ENCODE results near the gene AQP7.
"Not testable (repeated sequence)": the region's sequence is repeated elsewhere in the genome, so short reads cannot be mapped to it uniquely, and the experiment has no call there.

The AQP7 gene

DNA sequence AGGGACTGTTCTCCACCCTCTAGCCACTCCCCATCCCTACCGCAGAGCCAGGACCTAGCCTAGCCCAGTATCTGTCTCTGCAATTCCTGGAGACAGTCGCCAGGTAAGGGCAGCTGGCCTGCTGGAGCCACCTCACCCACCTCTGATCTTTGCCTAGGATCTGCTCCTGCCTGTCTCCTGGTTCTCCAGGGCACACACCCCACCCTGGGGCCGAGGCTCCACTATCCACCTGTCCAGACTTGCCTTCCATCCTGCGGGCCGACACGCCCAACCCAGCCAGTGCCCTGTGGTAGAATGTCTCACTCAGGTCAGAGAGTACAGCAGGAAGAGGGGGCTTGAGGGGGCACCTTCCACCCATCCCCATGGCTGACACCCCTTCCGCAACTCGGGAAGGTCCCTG lies 15.7 kb upstream of the AQP7 start:
- no peaks in the 10 kb centered on the region for H3K27me3 ChIP-seq (ENCODE audit: control insufficient read depth in 1 of 2, insufficient read depth in 2 of 2, low read length in 2 of 2)
- H3K9me3 ChIP-seq (ENCODE audit: control insufficient read depth in 1 of 2, low read length in 2 of 2), result no peaks in the 10 kb centered on the region
- H3K36me3 ChIP-seq (ENCODE audit: control insufficient read depth in 1 of 2, insufficient read depth in 2 of 2, low read length in 2 of 2), result no peaks in the 10 kb centered on the region
- no peak overlapping the region for H3K27ac ChIP-seq (ENCODE audit: low read depth, low read length)
- H3K9ac ChIP-seq (ENCODE audit: low read depth in 1 of 2, low read length in 2 of 2), result no peak overlapping the region
- H3K4me3 ChIP-seq (ENCODE audit: low read depth in 1 of 2, low read length in 2 of 2), result no peak overlapping the region
- H3K4me1 ChIP-seq (ENCODE audit: control insufficient read depth in 1 of 2, insufficient read depth in 2 of 2, low read length in 2 of 2), result peaks cover 33 to 39% of the 10 kb centered on the region in 2 donors

- Histone ChIP-seq H3K9me3 (ENCODE audit: control insufficient read depth in 1 of 2, low read length in 2 of 2) (no peaks in the 10 kb centered on the region), H3K27ac (ENCODE audit: low read depth, low read length) (no peak overlapping the region), H3K27me3 (ENCODE audit: control insufficient read depth in 1 of 2, insufficient read depth in 2 of 2, low read length in 2 of 2) (no peaks in the 10 kb centered on the region), H3K36me3 (ENCODE audit: control insufficient read depth in 1 of 2, insufficient read depth in 2 of 2, low read length in 2 of 2) (no peaks in the 10 kb centered on the region), H3K4me1 (ENCODE audit: control insufficient read depth in 1 of 2, insufficient read depth in 2 of 2, low read length in 2 of 2) (peaks cover 33 to 39% of the 10 kb centered on the region in 2 donors), H3K9ac (ENCODE audit: low read depth in 1 of 2, low read length in 2 of 2) (no peak overlapping the region), H3K4me3 (ENCODE audit: low read depth in 1 of 2, low read length in 2 of 2) (no peak overlapping the region)
These were observed 14.6 kb upstream of the AQP7 start for GRCh38 chr9:33416996-33417395.

GRCh38 chr9:33415501-33416038 lies 13.2 kb upstream of the AQP7 start:
- peaks cover 33 to 39% of the 10 kb centered on the region in 2 donors for H3K4me1 ChIP-seq (ENCODE audit: control insufficient read depth in 1 of 2, insufficient read depth in 2 of 2, low read length in 2 of 2)
- no peak overlapping the region for H3K27ac ChIP-seq (ENCODE audit: low read depth, low read length)
- H3K9ac ChIP-seq (ENCODE audit: low read depth in 1 of 2, low read length in 2 of 2), result peak overlapping the region; percentile 1 to 49
- H3K27me3 ChIP-seq (ENCODE audit: control insufficient read depth in 1 of 2, insufficient read depth in 2 of 2, low read length in 2 of 2), result no peaks in the 10 kb centered on the region
- no peaks in the 10 kb centered on the region for H3K36me3 ChIP-seq (ENCODE audit: control insufficient read depth in 1 of 2, insufficient read depth in 2 of 2, low read length in 2 of 2)
- peak overlapping the region in 1 of 2 donors; percentile 23 for H3K4me3 ChIP-seq (ENCODE audit: low read depth in 1 of 2, low read length in 2 of 2)
- no peaks in the 10 kb centered on the region for H3K9me3 ChIP-seq (ENCODE audit: control insufficient read depth in 1 of 2, low read length in 2 of 2)

DNA sequence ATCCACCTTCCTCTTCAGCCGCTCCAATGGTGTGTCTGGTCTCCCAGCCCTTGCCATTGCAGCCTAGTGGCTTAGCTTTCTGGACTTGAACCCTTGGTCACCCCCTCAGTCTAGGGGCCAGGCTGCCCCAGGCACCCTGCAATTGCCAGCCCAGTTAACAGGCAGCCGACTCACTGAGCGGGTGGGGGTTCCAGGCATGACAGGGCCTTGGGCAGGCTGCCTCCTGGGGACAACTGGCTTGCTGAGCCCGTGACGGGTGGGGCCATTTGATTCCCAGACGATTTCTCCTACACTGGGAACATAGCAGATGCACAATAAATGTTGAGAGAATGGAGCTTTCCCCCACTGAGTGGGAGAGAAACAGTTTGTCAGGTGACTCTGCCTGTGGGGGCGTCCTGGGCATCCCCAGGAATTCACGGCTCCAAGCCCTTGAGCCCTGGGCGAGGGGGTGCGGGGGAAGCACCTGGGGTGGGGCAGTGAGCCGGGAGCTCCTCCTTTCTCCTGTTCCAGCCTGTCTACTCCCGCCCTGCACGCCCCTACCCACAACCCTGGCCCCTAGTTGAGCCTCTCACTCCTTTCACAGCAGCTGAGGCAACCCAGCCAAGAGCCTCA lies 12.6 kb upstream of the AQP7 start:
- Histone ChIP-seq H3K4me1 (ENCODE audit: control insufficient read depth in 1 of 2, insufficient read depth in 2 of 2, low read length in 2 of 2) (peaks cover 33 to 39% of the 10 kb centered on the region in 2 donors), H3K27me3 (ENCODE audit: control insufficient read depth in 1 of 2, insufficient read depth in 2 of 2, low read length in 2 of 2) (no peaks in the 10 kb centered on the region), H3K9me3 (ENCODE audit: control insufficient read depth in 1 of 2, low read length in 2 of 2) (no peaks in the 10 kb centered on the region), H3K4me3 (ENCODE audit: low read depth in 1 of 2, low read length in 2 of 2) (no peak overlapping the region), H3K9ac (ENCODE audit: low read depth in 1 of 2, low read length in 2 of 2) (no peak overlapping the region), H3K27ac (ENCODE audit: low read depth, low read length) (no peak overlapping the region), H3K36me3 (ENCODE audit: control insufficient read depth in 1 of 2, insufficient read depth in 2 of 2, low read length in 2 of 2) (no peaks in the 10 kb centered on the region)

GRCh38 chr9:33414268-33414667 lies 11.9 kb upstream of the AQP7 start:
- H3K4me1 ChIP-seq (ENCODE audit: control insufficient read depth in 1 of 2, insufficient read depth in 2 of 2, low read length in 2 of 2), result peaks cover 33 to 39% of the 10 kb centered on the region in 2 donors
- no peak overlapping the region for H3K9ac ChIP-seq (ENCODE audit: low read depth in 1 of 2, low read length in 2 of 2)
- H3K4me3 ChIP-seq (ENCODE audit: low read depth in 1 of 2, low read length in 2 of 2), result no peak overlapping the region
- H3K27ac ChIP-seq (ENCODE audit: low read depth, low read length), result no peak overlapping the region
- H3K36me3 ChIP-seq (ENCODE audit: control insufficient read depth in 1 of 2, insufficient read depth in 2 of 2, low read length in 2 of 2), result no peaks in the 10 kb centered on the region
- no peaks in the 10 kb centered on the region for H3K27me3 ChIP-seq (ENCODE audit: control insufficient read depth in 1 of 2, insufficient read depth in 2 of 2, low read length in 2 of 2)
- H3K9me3 ChIP-seq (ENCODE audit: control insufficient read depth in 1 of 2, low read length in 2 of 2), result no peaks in the 10 kb centered on the region

- no peaks in the 10 kb centered on the region for H3K27me3 ChIP-seq (ENCODE audit: control insufficient read depth in 1 of 2, insufficient read depth in 2 of 2, low read length in 2 of 2)
- no peak overlapping the region for H3K4me3 ChIP-seq (ENCODE audit: low read depth in 1 of 2, low read length in 2 of 2)
- no peaks in the 10 kb centered on the region for H3K9me3 ChIP-seq (ENCODE audit: control insufficient read depth in 1 of 2, low read length in 2 of 2)
- no peaks in the 10 kb centered on the region for H3K4me1 ChIP-seq (ENCODE audit: control insufficient read depth in 1 of 2, insufficient read depth in 2 of 2, low read length in 2 of 2)
- H3K27ac ChIP-seq (ENCODE audit: low read depth, low read length), result no peak overlapping the region
- H3K9ac ChIP-seq (ENCODE audit: low read depth in 1 of 2, low read length in 2 of 2), result no peak overlapping the region
- no peaks in the 10 kb centered on the region for H3K36me3 ChIP-seq (ENCODE audit: control insufficient read depth in 1 of 2, insufficient read depth in 2 of 2, low read length in 2 of 2)
These were observed 5.7 kb upstream of the AQP7 start for GRCh38 chr9:33408087-33408486.

DNA sequence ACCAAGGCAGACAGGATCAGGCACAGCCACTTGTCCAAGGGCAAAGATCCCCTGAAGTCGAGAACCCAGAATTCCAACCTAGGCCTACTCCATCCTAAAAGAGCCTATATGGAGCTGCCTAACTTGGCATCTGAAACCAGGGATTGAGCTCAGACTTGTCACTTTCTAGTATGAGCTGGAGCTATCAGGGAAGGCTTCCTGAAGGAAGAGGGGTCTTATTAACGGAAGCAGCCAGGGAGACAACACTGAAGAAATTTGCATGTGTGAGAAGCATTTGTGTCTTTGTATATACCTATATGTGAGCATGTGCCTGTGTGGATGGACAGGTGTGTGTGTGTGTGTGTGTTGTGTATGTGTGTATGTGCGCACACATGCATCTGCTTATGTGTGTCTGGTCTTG lies 4.7 kb upstream of the AQP7 start:
- no peaks in the 10 kb centered on the region for H3K4me1 ChIP-seq (ENCODE audit: control insufficient read depth in 1 of 2, insufficient read depth in 2 of 2, low read length in 2 of 2)
- no peak overlapping the region for H3K4me3 ChIP-seq (ENCODE audit: low read depth in 1 of 2, low read length in 2 of 2)
- no peak overlapping the region for H3K9ac ChIP-seq (ENCODE audit: low read depth in 1 of 2, low read length in 2 of 2)
- no peaks in the 10 kb centered on the region for H3K27me3 ChIP-seq (ENCODE audit: control insufficient read depth in 1 of 2, insufficient read depth in 2 of 2, low read length in 2 of 2)
- H3K36me3 ChIP-seq (ENCODE audit: control insufficient read depth in 1 of 2, insufficient read depth in 2 of 2, low read length in 2 of 2), result no peaks in the 10 kb centered on the region
- H3K27ac ChIP-seq (ENCODE audit: low read depth, low read length), result no peak overlapping the region
- H3K9me3 ChIP-seq (ENCODE audit: control insufficient read depth in 1 of 2, low read length in 2 of 2), result no peaks in the 10 kb centered on the region

DNA sequence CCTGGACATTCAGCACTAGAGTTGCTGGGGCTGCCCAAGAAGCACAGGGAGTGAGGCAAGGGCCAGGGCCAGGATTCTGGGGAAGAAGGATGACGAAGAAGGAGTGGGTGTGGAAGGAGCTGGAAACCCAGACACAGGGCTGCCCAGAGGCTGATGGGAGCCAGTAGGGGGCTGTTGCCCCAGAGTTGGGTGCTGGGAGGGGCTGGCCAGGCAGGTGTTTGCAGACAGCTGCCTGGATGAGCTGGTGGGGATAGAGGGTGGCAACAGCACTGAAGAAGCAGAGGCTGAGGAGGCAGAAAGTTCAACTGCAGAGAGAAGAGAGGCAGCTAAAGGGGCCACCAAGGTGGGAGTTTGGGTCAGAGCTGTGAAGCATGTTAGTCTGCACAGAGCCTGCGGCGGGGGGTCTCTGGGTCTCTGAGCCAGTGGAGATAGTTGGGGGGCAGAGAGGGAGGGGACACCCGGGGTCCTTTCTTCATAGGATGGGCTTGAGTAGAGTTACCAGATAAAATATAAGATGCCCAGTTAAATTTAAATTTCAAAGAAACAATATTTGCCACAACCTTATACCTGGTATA lies 2.5 kb upstream of the AQP7 start:
- Histone ChIP-seq H3K27me3 (ENCODE audit: control insufficient read depth in 1 of 2, insufficient read depth in 2 of 2, low read length in 2 of 2) (no peaks in the 10 kb centered on the region), H3K4me1 (ENCODE audit: control insufficient read depth in 1 of 2, insufficient read depth in 2 of 2, low read length in 2 of 2) (no peaks in the 10 kb centered on the region), H3K4me3 (ENCODE audit: low read depth in 1 of 2, low read length in 2 of 2) (no peak overlapping the region), H3K9ac (ENCODE audit: low read depth in 1 of 2, low read length in 2 of 2) (no peak overlapping the region), H3K27ac (ENCODE audit: low read depth, low read length) (no peak overlapping the region), H3K9me3 (ENCODE audit: control insufficient read depth in 1 of 2, low read length in 2 of 2) (no peaks in the 10 kb centered on the region), H3K36me3 (ENCODE audit: control insufficient read depth in 1 of 2, insufficient read depth in 2 of 2, low read length in 2 of 2) (no peaks in the 10 kb centered on the region)

- Histone ChIP-seq H3K9me3 (ENCODE audit: control insufficient read depth in 1 of 2, low read length in 2 of 2) (no peaks in the 10 kb centered on the region), H3K27ac (ENCODE audit: low read depth, low read length) (no peak overlapping the region), H3K9ac (ENCODE audit: low read depth in 1 of 2, low read length in 2 of 2) (no peak overlapping the region), H3K4me1 (ENCODE audit: control insufficient read depth in 1 of 2, insufficient read depth in 2 of 2, low read length in 2 of 2) (no peaks in the 10 kb centered on the region), H3K27me3 (ENCODE audit: control insufficient read depth in 1 of 2, insufficient read depth in 2 of 2, low read length in 2 of 2) (no peaks in the 10 kb centered on the region), H3K36me3 (ENCODE audit: control insufficient read depth in 1 of 2, insufficient read depth in 2 of 2, low read length in 2 of 2) (no peaks in the 10 kb centered on the region), H3K4me3 (ENCODE audit: low read depth in 1 of 2, low read length in 2 of 2) (no peak overlapping the region)
These were observed 1.8 kb upstream of the AQP7 start for GRCh38 chr9:33403941-33404787.

GRCh38 chr9:33401809-33402208 lies 559 bp downstream of the AQP7 start:
- not testable (repeated sequence) for H3K9me3 ChIP-seq (ENCODE audit: control insufficient read depth in 1 of 2, low read length in 2 of 2); H3K27ac ChIP-seq (ENCODE audit: low read depth, low read length); H3K27me3 ChIP-seq (ENCODE audit: control insufficient read depth in 1 of 2, insufficient read depth in 2 of 2, low read length in 2 of 2); H3K36me3 ChIP-seq (ENCODE audit: control insufficient read depth in 1 of 2, insufficient read depth in 2 of 2, low read length in 2 of 2); H3K4me3 ChIP-seq (ENCODE audit: low read depth in 1 of 2, low read length in 2 of 2); H3K9ac ChIP-seq (ENCODE audit: low read depth in 1 of 2, low read length in 2 of 2); H3K4me1 ChIP-seq (ENCODE audit: control insufficient read depth in 1 of 2, insufficient read depth in 2 of 2, low read length in 2 of 2)
